ENCODE measurements around the gene THUMPD1.

- TF ChIP-seq CTCF (conservative IDR thresholded peaks at IDR 0.05 in 1 of 2, IDR thresholded peaks at IDR 0.05 in 1 of 2; ENCODE audit: extremely low read depth in 1 of 2, insufficient read depth in 1 of 2, low read depth in 1 of 2, low read length in 2 of 2) (peak in 1 of 2 donors; percentile 39), EZH2 (IDR thresholded peaks at IDR 0.05; ENCODE audit: borderline replicate concordance, low read length) (no peak)
Observed at GRCh38 chr16:20741554-20742285, at the start of gene THUMPD1.
